Stimulated activated naive B cell treated with anti-CD40 and anti-IgM and Interleukin-4, amounts not matched to agents 10 μg/mL and 1 μg/mL and 100 μg/mL, for 72 hours (primary cell): ENCODE results near the gene TPX2.
"Not testable (repeated sequence)": the region's sequence is repeated elsewhere in the genome, so short reads cannot be mapped to it uniquely, and the experiment has no call there.

Source experiments
- ATAC-seq, 2 donors: fragments of 150-1000 bp; cut with Tn5 transposase; replicated peaks; 2 replicates each; pipeline ENCODE4 v1.10.0; 2021; ENCODE audit warnings: moderate library complexity in 1 of 2
- DNase-seq: peaks from one replicate; pipeline ENCODE4 v3.0.0; 2021
- H3K27ac Mint-ChIP-seq: one replicate; pipeline ENCODE4 v1.8.0; 2022; ENCODE audit warnings: mild to moderate bottlenecking, mixed read lengths
- H3K27me3 Mint-ChIP-seq, 2 donors: one replicate each; pipeline ENCODE4 v1.8.0; 2022; ENCODE audit warnings: mixed read lengths in 2 of 2
- H3K36me3 Mint-ChIP-seq, 2 donors: one replicate each; pipeline ENCODE4 v1.8.0; 2022; ENCODE audit warnings: mixed read lengths in 2 of 2, mild to moderate bottlenecking in 1 of 2
- H3K4me1 Mint-ChIP-seq, 2 donors: one replicate each; pipeline ENCODE4 v1.8.0; 2022; ENCODE audit warnings: mixed read lengths in 2 of 2, mild to moderate bottlenecking in 1 of 2
- H3K4me3 Mint-ChIP-seq, 2 donors: one replicate each; pipeline ENCODE4 v1.8.0; 2022; ENCODE audit warnings: mild to moderate bottlenecking in 2 of 2, mixed read lengths in 2 of 2, moderate library complexity in 1 of 2
- H3K9me3 Mint-ChIP-seq, 2 donors: one replicate each; pipeline ENCODE4 v1.8.0; 2022; ENCODE audit warnings: mixed read lengths in 2 of 2, mild to moderate bottlenecking in 1 of 2

The TPX2 gene

GRCh38 chr20:31788578-31788977, 49.5 kb downstream of the TPX2 start:
- H3K4me1 Mint-ChIP-seq = no peaks in the 10 kb centered on the region

GRCh38 chr20:31790401-31790800, 51.3 kb downstream of the TPX2 start:
- ATAC-seq (no peak), DNase-seq (no peak)
- Mint-ChIP-seq H3K27me3 (no peaks in the 10 kb centered on the region), H3K4me3 (no peak overlapping the region), H3K9me3 (no peaks in the 10 kb centered on the region), H3K4me1 (no peaks in the 10 kb centered on the region), H3K27ac (no peak overlapping the region), H3K36me3 (peaks cover 0 to 4% of the 10 kb centered on the region in 2 donors)

More at GRCh38 chr20:31788578-31788977, 49.5 kb downstream of the TPX2 start:
- ATAC-seq (no peak), DNase-seq (no peak)
- H3K9me3 Mint-ChIP-seq = no peaks in the 10 kb centered on the region
- no peak overlapping the region for H3K27ac Mint-ChIP-seq
- H3K27me3 Mint-ChIP-seq = no peaks in the 10 kb centered on the region
- H3K4me3 Mint-ChIP-seq = no peak overlapping the region
- H3K36me3 Mint-ChIP-seq = peaks cover 3 to 4% of the 10 kb centered on the region in 2 donors

GRCh38 chr20:31797364-31797763, 58.3 kb downstream of the TPX2 start:
- Mint-ChIP-seq H3K4me1 (no peaks in the 10 kb centered on the region), H3K36me3 (peaks cover 0 to 3% of the 10 kb centered on the region in 2 donors), H3K4me3 (no peak overlapping the region), H3K9me3 (no peaks in the 10 kb centered on the region), H3K27me3 (no peaks in the 10 kb centered on the region), H3K27ac (no peak overlapping the region)
- ATAC-seq = no peak
- DNase-seq = no peak

DNA sequence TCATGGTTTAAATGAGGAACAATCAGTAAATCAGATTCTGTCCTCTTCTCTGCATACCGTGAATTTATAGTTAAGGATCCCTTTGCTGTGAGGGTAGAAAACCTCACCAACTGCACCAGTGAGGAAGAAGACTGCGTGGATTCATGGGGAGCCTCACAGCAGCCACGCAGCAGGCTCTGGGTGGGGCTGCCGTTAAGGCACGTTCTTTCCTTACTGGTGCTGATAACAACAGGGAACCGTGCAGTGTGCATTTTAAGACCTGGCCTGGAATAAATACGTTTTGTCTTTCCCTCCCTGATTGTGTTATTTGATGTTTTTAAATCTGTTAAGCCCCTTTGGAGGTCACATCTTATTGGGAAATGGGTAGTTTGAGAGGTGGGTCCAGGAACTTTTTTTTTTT, 62.4 kb downstream of the TPX2 start:
- H3K9me3 Mint-ChIP-seq = no peaks in the 10 kb centered on the region
- no peak for ATAC-seq
- no peaks in the 10 kb centered on the region for H3K27me3 Mint-ChIP-seq
- no peak overlapping the region for H3K27ac Mint-ChIP-seq
- no peak overlapping the region for H3K4me3 Mint-ChIP-seq
- H3K4me1 Mint-ChIP-seq = peaks cover 6 to 16% of the 10 kb centered on the region in 2 donors
- H3K36me3 Mint-ChIP-seq = peaks cover 0 to 4% of the 10 kb centered on the region in 2 donors
- DNase-seq = no peak

GRCh38 chr20:31803552-31804291, 64.6 kb downstream of the TPX2 start:
- Mint-ChIP-seq H3K27me3 (no peaks in the 10 kb centered on the region), H3K36me3 (peaks cover 0 to 1% of the 10 kb centered on the region in 2 donors)

DNA sequence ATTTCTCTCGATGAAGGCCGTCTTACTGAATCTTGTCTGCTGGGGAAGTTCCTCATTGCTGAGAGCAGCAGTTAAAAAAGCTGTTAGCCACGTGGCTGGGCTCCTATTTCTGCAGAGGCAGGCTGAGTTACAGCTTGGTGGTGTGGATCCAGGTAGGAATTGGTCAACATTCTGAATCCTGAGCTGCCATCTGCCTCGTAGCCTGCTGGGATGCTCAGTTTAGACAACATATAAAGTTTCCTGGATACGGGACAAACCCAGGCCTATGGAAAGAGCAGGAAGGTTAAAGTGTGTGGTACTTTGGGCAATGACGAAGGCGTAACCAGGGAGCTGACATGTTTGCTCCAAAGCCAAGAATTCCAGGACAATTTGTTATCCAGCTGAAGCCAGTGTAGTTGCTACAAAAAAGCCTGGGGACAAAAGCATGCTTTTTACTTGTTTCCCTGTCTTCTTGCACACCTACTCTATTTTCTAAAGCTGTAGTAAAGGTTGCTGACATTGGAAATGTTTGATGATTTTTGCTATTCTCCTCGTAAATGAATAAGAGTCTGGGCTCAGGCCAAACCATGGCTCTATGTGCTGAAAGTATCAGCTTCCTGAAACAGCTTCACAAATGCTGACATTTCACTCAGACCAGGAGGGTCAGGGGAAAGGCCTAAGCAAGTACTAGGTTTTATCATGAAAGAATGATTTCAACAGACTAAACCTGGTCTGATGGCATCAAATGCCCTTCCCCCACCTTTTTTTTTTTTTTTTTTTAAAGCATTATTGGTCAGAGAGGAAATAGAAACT, 67.7 kb downstream of the TPX2 start:
- DNase-seq (no peak), ATAC-seq (peak; percentile 36 to 49)
- Mint-ChIP-seq H3K27ac (no peak overlapping the region), H3K4me3 (no peak overlapping the region), H3K27me3 (no peaks in the 10 kb centered on the region), H3K9me3 (no peaks in the 10 kb centered on the region), H3K4me1 (peaks cover 11 to 32% of the 10 kb centered on the region in 2 donors), H3K36me3 (peaks cover 0 to 1% of the 10 kb centered on the region in 2 donors)

More at GRCh38 chr20:31803552-31804291, 64.6 kb downstream of the TPX2 start:
- H3K27ac Mint-ChIP-seq = no peak overlapping the region
- H3K9me3 Mint-ChIP-seq = no peaks in the 10 kb centered on the region
- H3K4me1 Mint-ChIP-seq = peaks cover 11 to 26% of the 10 kb centered on the region in 2 donors
- no peak for ATAC-seq
- DNase-seq = no peak
- no peak overlapping the region for H3K4me3 Mint-ChIP-seq

- Mint-ChIP-seq H3K4me3 (no peak overlapping the region), H3K4me1 (peaks cover 11 to 29% of the 10 kb centered on the region in 2 donors), H3K27ac (no peak overlapping the region), H3K9me3 (no peaks in the 10 kb centered on the region), H3K36me3 (no peaks in the 10 kb centered on the region), H3K27me3 (no peaks in the 10 kb centered on the region)
- ATAC-seq (no peak), DNase-seq (no peak)
Measured at GRCh38 chr20:31808481-31808880, 69.4 kb downstream of the TPX2 start.

DNA sequence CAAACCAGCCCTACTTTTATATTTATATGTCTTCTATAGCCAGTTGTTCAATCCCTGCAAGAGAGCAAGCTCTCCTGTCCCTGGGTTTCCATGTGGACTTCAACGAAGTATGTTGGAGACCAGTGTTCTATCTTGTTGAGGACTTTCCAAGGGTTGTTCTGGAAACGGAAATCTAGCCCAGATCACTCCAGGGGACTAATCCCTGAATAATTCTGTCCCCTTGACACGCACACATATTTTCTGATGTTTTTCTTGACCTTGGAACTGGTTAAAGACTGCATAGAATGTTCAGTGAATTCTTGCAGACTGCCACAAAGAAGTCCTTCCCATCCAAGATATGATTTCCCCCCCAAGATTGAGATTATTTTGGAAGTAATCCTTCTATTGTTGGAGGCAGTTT, 70.6 kb downstream of the TPX2 start:
- H3K4me1 Mint-ChIP-seq = peaks cover 11 to 24% of the 10 kb centered on the region in 2 donors
- H3K9me3 Mint-ChIP-seq = no peaks in the 10 kb centered on the region
- H3K27ac Mint-ChIP-seq = no peak overlapping the region
- no peaks in the 10 kb centered on the region for H3K27me3 Mint-ChIP-seq
- H3K36me3 Mint-ChIP-seq = no peaks in the 10 kb centered on the region
- no peak for DNase-seq
- H3K4me3 Mint-ChIP-seq = no peak overlapping the region
- ATAC-seq = no peak

- Mint-ChIP-seq H3K27ac (no peak overlapping the region), H3K9me3 (no peaks in the 10 kb centered on the region), H3K36me3 (no peaks in the 10 kb centered on the region), H3K27me3 (no peaks in the 10 kb centered on the region), H3K4me1 (peaks cover 8 to 19% of the 10 kb centered on the region in 2 donors), H3K4me3 (no peak overlapping the region)
- ATAC-seq = no peak
- no peak for DNase-seq
Measured at GRCh38 chr20:31811198-31811597, 72.1 kb downstream of the TPX2 start.

GRCh38 chr20:31811796-31812728, 73.0 kb downstream of the TPX2 start:
- ATAC-seq (no peak), DNase-seq (no peak)
- no peaks in the 10 kb centered on the region for H3K9me3 Mint-ChIP-seq
- H3K4me3 Mint-ChIP-seq = no peak overlapping the region
- no peaks in the 10 kb centered on the region for H3K27me3 Mint-ChIP-seq
- H3K36me3 Mint-ChIP-seq = no peaks in the 10 kb centered on the region
- H3K4me1 Mint-ChIP-seq = peaks cover 3 to 10% of the 10 kb centered on the region in 2 donors
- no peak overlapping the region for H3K27ac Mint-ChIP-seq

GRCh38 chr20:31813611-31814010, 74.5 kb downstream of the TPX2 start:
- Mint-ChIP-seq H3K27me3 (no peaks in the 10 kb centered on the region), H3K4me3 (no peak overlapping the region), H3K9me3 (no peaks in the 10 kb centered on the region), H3K27ac (no peak overlapping the region), H3K36me3 (no peaks in the 10 kb centered on the region), H3K4me1 (peaks cover 0 to 6% of the 10 kb centered on the region in 2 donors)
- ATAC-seq (no peak), DNase-seq (no peak)

GRCh38 chr20:31814142-31814541, 75.1 kb downstream of the TPX2 start:
- not testable (repeated sequence) for H3K36me3 Mint-ChIP-seq, H3K27ac Mint-ChIP-seq, H3K27me3 Mint-ChIP-seq, H3K9me3 Mint-ChIP-seq, H3K4me1 Mint-ChIP-seq, DNase-seq, H3K4me3 Mint-ChIP-seq, ATAC-seq

DNA sequence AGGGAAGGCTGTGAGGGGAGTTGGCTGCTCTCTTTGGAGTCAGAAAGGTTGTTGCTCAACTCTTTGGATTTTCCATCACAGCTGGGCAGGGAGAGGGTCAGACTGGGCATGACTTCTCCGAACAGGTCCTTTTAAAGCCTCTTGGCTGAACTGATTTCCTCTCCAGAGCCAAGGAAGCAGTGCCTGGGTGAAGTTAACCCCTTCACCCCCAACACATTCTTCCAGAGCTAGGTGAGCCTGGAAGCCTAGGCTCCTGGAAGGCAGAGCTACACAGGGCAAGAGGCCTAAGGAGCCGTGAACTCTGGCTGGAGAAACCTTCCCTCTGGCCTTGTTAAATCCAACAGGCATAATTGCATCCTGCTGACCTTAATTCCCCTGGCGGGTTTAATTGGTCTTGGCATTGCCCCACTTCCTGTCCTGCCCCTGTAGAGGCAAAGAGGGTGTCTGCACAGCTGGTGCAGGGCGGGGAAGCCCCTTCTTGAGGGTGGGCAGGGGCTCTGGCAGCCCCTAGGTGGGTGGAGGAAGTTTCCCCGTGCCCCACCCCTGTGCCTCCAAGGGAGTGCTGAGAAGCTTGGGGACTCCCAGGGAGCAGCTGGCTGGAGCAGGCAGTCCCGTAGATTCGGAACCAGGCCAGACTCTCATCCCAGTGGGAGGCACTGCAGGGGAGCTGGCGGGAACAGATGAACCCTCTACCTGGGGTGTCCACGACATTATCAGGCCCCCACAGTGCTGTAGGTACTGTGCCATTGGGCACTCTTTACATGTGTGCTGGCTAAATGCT, 76.5 kb downstream of the TPX2 start:
- Mint-ChIP-seq H3K27ac (no peak overlapping the region), H3K9me3 (no peaks in the 10 kb centered on the region), H3K4me3 (no peak overlapping the region), H3K4me1 (peaks cover 0 to under 1% of the 10 kb centered on the region in 2 donors), H3K27me3 (no peaks in the 10 kb centered on the region), H3K36me3 (no peaks in the 10 kb centered on the region)
- ATAC-seq = no peak
- DNase-seq = no peak
